ENCODE measurements around the gene PLCB1. TPM values are rescaled to one million over a fixed set of nuclear protein-coding genes. Genes with fewer than 3 reads are reported as not detected.

The PLCB1 gene
- total RNA-seq, 2 experiments from 2014 or later, result 3.1 to 3.6 TPM

GRCh38 chr20:8608470-8608869 lies 476.4 kb downstream of the PLCB1 start:
- TF ChIP-seq, protein P1, sequence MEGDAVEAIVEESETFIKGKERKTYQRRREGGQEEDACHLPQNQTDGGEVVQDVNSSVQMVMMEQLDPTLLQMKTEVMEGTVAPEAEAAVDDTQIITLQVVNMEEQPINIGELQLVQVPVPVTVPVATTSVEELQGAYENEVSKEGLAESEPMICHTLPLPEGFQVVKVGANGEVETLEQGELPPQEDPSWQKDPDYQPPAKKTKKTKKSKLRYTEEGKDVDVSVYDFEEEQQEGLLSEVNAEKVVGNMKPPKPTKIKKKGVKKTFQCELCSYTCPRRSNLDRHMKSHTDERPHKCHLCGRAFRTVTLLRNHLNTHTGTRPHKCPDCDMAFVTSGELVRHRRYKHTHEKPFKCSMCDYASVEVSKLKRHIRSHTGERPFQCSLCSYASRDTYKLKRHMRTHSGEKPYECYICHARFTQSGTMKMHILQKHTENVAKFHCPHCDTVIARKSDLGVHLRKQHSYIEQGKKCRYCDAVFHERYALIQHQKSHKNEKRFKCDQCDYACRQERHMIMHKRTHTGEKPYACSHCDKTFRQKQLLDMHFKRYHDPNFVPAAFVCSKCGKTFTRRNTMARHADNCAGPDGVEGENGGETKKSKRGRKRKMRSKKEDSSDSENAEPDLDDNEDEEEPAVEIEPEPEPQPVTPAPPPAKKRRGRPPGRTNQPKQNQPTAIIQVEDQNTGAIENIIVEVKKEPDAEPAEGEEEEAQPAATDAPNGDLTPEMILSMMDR (IDR thresholded peaks at IDR 0.05), result no peak
- ChIA-PET POLR2A (no interaction called here), CTCF (no interaction called here)
- no peak overlapping the region for H3K4me3 Mint-ChIP-seq
- ATAC-seq (no peak), DNase-seq (no peak)
- H3K27ac Mint-ChIP-seq, result no peak overlapping the region
- H3K9me3 Mint-ChIP-seq, result no peaks in the 10 kb centered on the region
- no peaks in the 10 kb centered on the region for H3K36me3 Mint-ChIP-seq (ENCODE audit: low read depth)
- H3K4me1 Mint-ChIP-seq (ENCODE audit: low read depth), result peaks cover 2% of the 10 kb centered on the region
- H3K27me3 Mint-ChIP-seq, result no peaks in the 10 kb centered on the region
- intact Hi-C loops (cut with micrococcal nuclease), result no loop called here

DNA sequence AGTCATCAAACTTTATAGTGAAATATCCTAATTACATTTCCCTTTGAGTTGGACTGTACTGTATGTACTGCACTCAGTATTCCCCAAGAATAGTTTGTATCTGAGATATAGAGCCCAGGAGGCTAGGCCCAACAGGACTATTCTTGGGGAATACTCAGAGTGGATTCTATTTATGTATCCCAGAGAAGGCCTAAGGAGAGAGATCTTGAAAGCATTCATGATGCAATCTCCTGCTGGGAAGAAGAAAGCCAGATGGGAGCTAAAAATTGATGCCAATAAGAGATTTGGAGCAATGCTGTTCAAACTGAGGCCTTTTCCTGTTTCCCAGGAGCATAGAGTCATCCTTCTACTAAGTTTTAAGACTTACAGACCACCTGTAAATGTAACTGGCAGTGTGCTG lies 484.7 kb downstream of the PLCB1 start:
- Mint-ChIP-seq H3K27me3 (no peaks in the 10 kb centered on the region), H3K4me1 (ENCODE audit: low read depth) (no peaks in the 10 kb centered on the region), H3K36me3 (ENCODE audit: low read depth) (no peaks in the 10 kb centered on the region), H3K4me3 (no peak overlapping the region), H3K27ac (no peak overlapping the region), H3K9me3 (no peaks in the 10 kb centered on the region)
- ChIA-PET CTCF (no interaction called here), POLR2A (no interaction called here)
- DNase-seq, result no peak
- TF ChIP-seq, protein P1 (IDR thresholded peaks at IDR 0.05), result no peak
- intact Hi-C loops (cut with micrococcal nuclease), result no loop called here
- ATAC-seq, result no peak

GRCh38 chr20:8621001-8621400 lies 488.9 kb downstream of the PLCB1 start:
- Mint-ChIP-seq H3K4me1 (ENCODE audit: low read depth) (no peaks in the 10 kb centered on the region), H3K27me3 (no peaks in the 10 kb centered on the region), H3K4me3 (no peak overlapping the region), H3K36me3 (ENCODE audit: low read depth) (no peaks in the 10 kb centered on the region), H3K27ac (no peak overlapping the region), H3K9me3 (no peaks in the 10 kb centered on the region)
- TF ChIP-seq, protein P1 (IDR thresholded peaks at IDR 0.05), result no peak
- no peak for ATAC-seq
- POLR2A ChIA-PET, result no interaction called here
- CTCF ChIA-PET, result interaction anchor here (0.8 kb wide), 1 partner anchor 100 kb away, joined by 3 read pairs; no protein-coding TSS in a partner anchor
- no peak for DNase-seq
- intact Hi-C loops (cut with micrococcal nuclease), result no loop called here

DNA sequence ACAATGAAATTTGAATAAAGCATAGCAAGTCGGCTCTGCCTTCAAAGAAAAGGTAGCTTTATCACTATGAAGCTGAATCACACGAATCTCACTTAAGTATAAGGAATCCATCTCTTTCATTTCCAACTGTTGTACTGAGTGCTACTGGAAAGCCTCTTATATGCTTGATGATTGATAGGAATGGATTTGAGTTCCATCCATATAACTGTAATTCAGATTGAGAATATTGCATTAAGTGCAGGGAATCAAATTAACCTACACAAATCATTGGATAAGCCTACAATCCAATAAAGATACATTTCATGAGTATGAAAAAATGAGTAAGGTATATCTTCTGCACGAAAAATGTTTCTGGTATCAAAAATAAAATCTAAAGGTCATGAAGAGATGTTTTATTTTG lies 492.0 kb downstream of the PLCB1 start:
- DNase-seq (no peak), ATAC-seq (no peak)
- ChIA-PET CTCF (interaction anchor here (1.6 kb wide), 1 partner anchor 12 kb away, joined by 5 read pairs; no protein-coding TSS in a partner anchor), POLR2A (no interaction called here)
- no peak overlapping the region for H3K4me3 Mint-ChIP-seq
- intact Hi-C loops (cut with micrococcal nuclease), result no loop called here
- TF ChIP-seq, protein P1 (IDR thresholded peaks at IDR 0.05), result no peak
- H3K4me1 Mint-ChIP-seq (ENCODE audit: low read depth), result no peaks in the 10 kb centered on the region
- H3K9me3 Mint-ChIP-seq, result no peaks in the 10 kb centered on the region
- H3K36me3 Mint-ChIP-seq (ENCODE audit: low read depth), result no peaks in the 10 kb centered on the region
- no peaks in the 10 kb centered on the region for H3K27me3 Mint-ChIP-seq
- H3K27ac Mint-ChIP-seq, result no peak overlapping the region

GRCh38 chr20:8624616-8625015 lies 492.6 kb downstream of the PLCB1 start:
- Mint-ChIP-seq H3K4me1 (ENCODE audit: low read depth) (no peaks in the 10 kb centered on the region), H3K9me3 (no peaks in the 10 kb centered on the region), H3K4me3 (no peak overlapping the region), H3K27ac (no peak overlapping the region), H3K36me3 (ENCODE audit: low read depth) (no peaks in the 10 kb centered on the region), H3K27me3 (no peaks in the 10 kb centered on the region)
- TF ChIP-seq, protein P1 (IDR thresholded peaks at IDR 0.05), result no peak
- ChIA-PET CTCF (interaction anchor here (1.6 kb wide), 1 partner anchor 13 kb away, joined by 5 read pairs; no protein-coding TSS in a partner anchor), POLR2A (no interaction called here)
- ATAC-seq (no peak), DNase-seq (no peak)
- intact Hi-C loops (cut with micrococcal nuclease), result no loop called here
